ENCODE results near the gene TPM4. TPM values are rescaled to one million over a fixed set of nuclear protein-coding genes. Genes with fewer than 3 reads are reported as not detected.
A peak's percentile ranks its signal among the peaks of the same experiment; 100 is the strongest.

Gene TPM4
- total RNA-seq, 1 donor = 1,233 TPM

GRCh38 chr19:16068696-16069259, 7.5 kb upstream of the TPM4 start:
- peak overlapping the region; percentile 5 for H3K27ac ChIP-seq (ENCODE audit: low read depth, low read length)
- no peak for TF ChIP-seq CTCF (IDR thresholded peaks at IDR 0.05; ENCODE audit: extremely low read depth, low read depth, low read length)
- H3K4me1 ChIP-seq (ENCODE audit: insufficient read depth, low read length) = peaks cover 55% of the 10 kb centered on the region
- H3K36me3 ChIP-seq (ENCODE audit: insufficient read depth, low read length) = peaks cover 2% of the 10 kb centered on the region
- peak overlapping the region; percentile 66 for H3K4me3 ChIP-seq (ENCODE audit: insufficient read depth, low read length)
- no peaks in the 10 kb centered on the region for H3K27me3 ChIP-seq (ENCODE audit: insufficient read depth, low read length)
- no peak overlapping the region for H2AFZ ChIP-seq (ENCODE audit: low read length)
- H3K9me3 ChIP-seq (ENCODE audit: low read depth, low read length) = no peaks in the 10 kb centered on the region
- H4K20me1 ChIP-seq (ENCODE audit: insufficient read depth, low read length) = no peaks in the 10 kb centered on the region
- DNase-seq (ENCODE audit: insufficient read length, low spot score, missing footprints) = no peak
- peaks cover 53% of the 10 kb centered on the region for H3K79me2 ChIP-seq (ENCODE audit: insufficient read depth, low read length)
- peak overlapping the region; percentile 68 for H3K4me2 ChIP-seq (ENCODE audit: insufficient read depth, low read length)

- no peaks in the 10 kb centered on the region for H3K27me3 ChIP-seq (ENCODE audit: insufficient read depth, low read length)
- peak overlapping the region; percentile 35 for H3K27ac ChIP-seq (ENCODE audit: low read depth, low read length)
- peak overlapping the region; percentile 83 for H2AFZ ChIP-seq (ENCODE audit: low read length)
- H3K9me3 ChIP-seq (ENCODE audit: low read depth, low read length) = no peaks in the 10 kb centered on the region
- no peaks in the 10 kb centered on the region for H4K20me1 ChIP-seq (ENCODE audit: insufficient read depth, low read length)
- H3K4me2 ChIP-seq (ENCODE audit: insufficient read depth, low read length) = peak overlapping the region; percentile 68
- peak; percentile 49 for DNase-seq (ENCODE audit: insufficient read length, low spot score, missing footprints)
- TF ChIP-seq CTCF (IDR thresholded peaks at IDR 0.05; ENCODE audit: extremely low read depth, low read depth, low read length) = no peak
- H3K36me3 ChIP-seq (ENCODE audit: insufficient read depth, low read length) = peaks cover 7% of the 10 kb centered on the region
- peaks cover 44% of the 10 kb centered on the region for H3K4me1 ChIP-seq (ENCODE audit: insufficient read depth, low read length)
- peaks cover 61% of the 10 kb centered on the region for H3K79me2 ChIP-seq (ENCODE audit: insufficient read depth, low read length)
- peak overlapping the region; percentile 66 for H3K4me3 ChIP-seq (ENCODE audit: insufficient read depth, low read length)
Observed at GRCh38 chr19:16069813-16070365, 6.4 kb upstream of the TPM4 start.

GRCh38 chr19:16070366-16070990, 5.8 kb upstream of the TPM4 start:
- peak overlapping the region; percentile 35 for H3K27ac ChIP-seq (ENCODE audit: low read depth, low read length)
- peak; percentile 81 for DNase-seq (ENCODE audit: insufficient read length, low spot score, missing footprints)
- H3K4me1 ChIP-seq (ENCODE audit: insufficient read depth, low read length) = peaks cover 41% of the 10 kb centered on the region
- peak overlapping the region; percentile 68 for H3K4me2 ChIP-seq (ENCODE audit: insufficient read depth, low read length)
- H3K79me2 ChIP-seq (ENCODE audit: insufficient read depth, low read length) = peaks cover 67% of the 10 kb centered on the region
- H4K20me1 ChIP-seq (ENCODE audit: insufficient read depth, low read length) = no peaks in the 10 kb centered on the region
- H3K36me3 ChIP-seq (ENCODE audit: insufficient read depth, low read length) = peaks cover 7% of the 10 kb centered on the region
- H2AFZ ChIP-seq (ENCODE audit: low read length) = peak overlapping the region; percentile 83
- H3K9me3 ChIP-seq (ENCODE audit: low read depth, low read length) = no peaks in the 10 kb centered on the region
- H3K4me3 ChIP-seq (ENCODE audit: insufficient read depth, low read length) = peak overlapping the region; percentile 66
- TF ChIP-seq CTCF (IDR thresholded peaks at IDR 0.05; ENCODE audit: extremely low read depth, low read depth, low read length) = no peak
- no peaks in the 10 kb centered on the region for H3K27me3 ChIP-seq (ENCODE audit: insufficient read depth, low read length)

- no peak overlapping the region for H3K4me2 ChIP-seq (ENCODE audit: insufficient read depth, low read length)
- H3K4me3 ChIP-seq (ENCODE audit: insufficient read depth, low read length) = no peak overlapping the region
- no peak for DNase-seq (ENCODE audit: insufficient read length, low spot score, missing footprints)
- no peaks in the 10 kb centered on the region for H3K27me3 ChIP-seq (ENCODE audit: insufficient read depth, low read length)
- H3K36me3 ChIP-seq (ENCODE audit: insufficient read depth, low read length) = peaks cover 7% of the 10 kb centered on the region
- H3K4me1 ChIP-seq (ENCODE audit: insufficient read depth, low read length) = peaks cover 37% of the 10 kb centered on the region
- no peaks in the 10 kb centered on the region for H4K20me1 ChIP-seq (ENCODE audit: insufficient read depth, low read length)
- H3K9me3 ChIP-seq (ENCODE audit: low read depth, low read length) = no peaks in the 10 kb centered on the region
- peak overlapping the region; percentile 25 for H3K27ac ChIP-seq (ENCODE audit: low read depth, low read length)
- peaks cover 72% of the 10 kb centered on the region for H3K79me2 ChIP-seq (ENCODE audit: insufficient read depth, low read length)
- H2AFZ ChIP-seq (ENCODE audit: low read length) = no peak overlapping the region
- no peak for TF ChIP-seq CTCF (IDR thresholded peaks at IDR 0.05; ENCODE audit: extremely low read depth, low read depth, low read length)
Observed at GRCh38 chr19:16071072-16071691, 5.1 kb upstream of the TPM4 start.
